Measurements from ENCODE around the gene ZNF526. TPM values are rescaled to one million over a fixed set of nuclear protein-coding genes. Genes with fewer than 3 reads are reported as not detected.

The ZNF526 gene
- total RNA-seq, 1 donor from 2014 or later, result 4.1 TPM

DNA sequence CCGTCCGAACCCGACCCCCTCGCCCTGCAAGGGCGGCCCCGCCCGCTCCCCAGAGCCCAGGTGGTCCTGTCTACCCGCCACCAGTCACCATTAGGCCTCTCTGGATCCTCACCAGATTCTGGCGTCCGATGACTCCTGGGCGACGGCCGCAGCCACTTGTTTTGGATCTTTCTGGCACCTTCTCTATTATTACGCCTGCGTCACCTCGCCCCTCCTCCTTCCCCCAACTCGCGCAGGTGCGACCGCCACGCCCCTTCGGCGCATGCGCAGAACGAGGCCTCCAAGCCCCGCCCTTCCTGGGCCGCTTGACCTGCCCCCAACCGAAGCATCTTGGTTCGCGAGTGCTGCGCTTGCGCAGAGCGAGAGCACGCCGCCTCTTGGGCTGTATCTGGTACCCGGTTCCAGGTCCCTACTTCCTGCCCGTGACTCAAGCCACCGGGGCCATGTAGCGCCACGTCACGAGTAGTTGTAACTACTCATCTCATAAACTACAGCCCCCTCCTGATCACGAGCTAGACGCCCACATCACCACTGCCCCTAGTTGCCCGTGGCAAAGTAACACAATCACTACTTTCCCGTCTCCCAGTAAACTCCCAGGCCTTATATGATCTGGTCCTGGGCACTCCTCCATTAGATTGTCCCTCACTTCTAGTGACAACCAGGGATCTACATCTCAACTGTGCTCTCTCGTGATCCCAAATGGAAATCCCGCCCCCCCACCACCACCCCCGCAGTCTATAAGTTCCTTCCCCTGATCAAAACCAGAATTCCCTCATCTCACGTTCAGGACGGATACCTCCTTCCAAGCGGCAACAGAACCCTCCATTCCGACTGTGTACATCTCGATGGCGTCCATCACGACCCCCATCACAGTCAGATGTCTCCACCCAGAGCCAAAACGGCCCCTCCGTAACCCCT, 2.3 kb upstream of the ZNF526 start, which contains the start of gene DEDD2:
TSS of gene DEDD2 (minus strand) at position 158 of the 918 bp plus-strand sequence. CDS start 670 bp downstream, outside the sequence.
- DNase-seq (ENCODE audit: low spot score in 2 of 2) (peak; percentile 91 to 92), FAIRE-seq (no peak)

- no peak for DNase-seq (ENCODE audit: low spot score in 2 of 2)
- no peak for FAIRE-seq
These were observed 612 bp downstream of the ZNF526 start for GRCh38 chr19:42220751-42221097.

DNA sequence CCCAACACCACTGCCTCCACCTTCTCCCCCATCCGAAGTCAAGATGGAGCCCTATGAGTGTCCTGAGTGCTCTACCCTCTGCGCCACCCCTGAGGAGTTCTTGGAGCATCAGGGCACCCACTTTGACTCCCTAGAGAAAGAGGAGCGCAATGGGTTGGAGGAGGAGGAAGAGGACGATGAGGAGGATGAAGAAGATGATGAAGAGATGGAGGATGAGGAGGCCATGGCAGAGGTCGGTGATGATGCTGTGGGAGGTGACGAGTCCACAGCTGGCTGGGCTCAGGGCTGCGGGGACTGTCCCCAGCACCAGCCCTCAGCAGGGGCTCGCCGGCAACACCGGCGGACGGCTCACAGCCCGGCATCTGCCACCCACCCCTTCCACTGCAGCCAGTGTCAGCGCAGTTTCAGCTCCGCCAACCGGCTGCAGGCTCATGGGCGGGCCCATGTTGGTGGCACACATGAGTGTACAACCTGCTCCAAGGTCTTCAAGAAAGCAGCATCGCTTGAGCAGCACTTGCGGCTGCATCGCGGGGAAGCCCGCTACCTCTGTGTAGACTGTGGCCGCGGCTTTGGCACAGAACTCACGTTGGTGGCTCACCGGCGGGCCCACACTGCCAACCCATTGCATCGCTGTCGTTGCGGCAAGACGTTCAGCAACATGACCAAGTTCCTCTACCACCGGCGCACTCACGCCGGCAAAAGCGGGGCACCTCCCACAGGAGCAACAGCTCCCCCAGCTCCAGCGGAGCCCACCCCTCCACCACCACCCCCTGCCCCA, 5.0 kb downstream of the ZNF526 start:
- FAIRE-seq (no peak), DNase-seq (ENCODE audit: low spot score in 2 of 2) (no peak)

DNA sequence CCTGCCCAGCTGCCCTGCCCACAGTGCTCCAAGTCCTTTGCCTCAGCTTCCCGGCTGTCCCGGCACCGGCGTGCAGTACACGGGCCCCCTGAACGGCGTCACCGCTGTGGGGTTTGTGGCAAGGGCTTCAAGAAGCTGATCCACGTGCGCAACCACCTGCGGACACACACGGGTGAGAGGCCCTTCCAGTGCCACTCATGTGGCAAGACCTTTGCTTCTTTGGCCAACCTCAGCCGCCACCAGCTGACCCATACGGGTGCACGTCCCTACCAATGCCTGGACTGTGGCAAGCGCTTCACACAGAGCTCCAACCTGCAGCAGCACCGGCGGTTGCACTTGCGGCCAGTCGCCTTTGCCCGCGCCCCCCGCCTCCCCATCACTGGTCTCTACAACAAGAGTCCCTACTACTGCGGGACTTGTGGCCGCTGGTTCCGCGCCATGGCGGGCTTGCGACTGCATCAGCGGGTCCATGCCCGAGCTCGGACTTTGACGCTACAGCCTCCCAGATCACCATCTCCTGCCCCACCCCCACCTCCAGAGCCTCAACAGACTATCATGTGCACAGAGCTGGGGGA, 5.7 kb downstream of the ZNF526 start:
- DNase-seq (ENCODE audit: low spot score in 2 of 2), result no peak
- no peak for FAIRE-seq

GRCh38 chr19:42226886-42227285, 6.8 kb downstream of the ZNF526 start:
- FAIRE-seq (no peak), DNase-seq (ENCODE audit: low spot score in 2 of 2) (no peak)

DNA sequence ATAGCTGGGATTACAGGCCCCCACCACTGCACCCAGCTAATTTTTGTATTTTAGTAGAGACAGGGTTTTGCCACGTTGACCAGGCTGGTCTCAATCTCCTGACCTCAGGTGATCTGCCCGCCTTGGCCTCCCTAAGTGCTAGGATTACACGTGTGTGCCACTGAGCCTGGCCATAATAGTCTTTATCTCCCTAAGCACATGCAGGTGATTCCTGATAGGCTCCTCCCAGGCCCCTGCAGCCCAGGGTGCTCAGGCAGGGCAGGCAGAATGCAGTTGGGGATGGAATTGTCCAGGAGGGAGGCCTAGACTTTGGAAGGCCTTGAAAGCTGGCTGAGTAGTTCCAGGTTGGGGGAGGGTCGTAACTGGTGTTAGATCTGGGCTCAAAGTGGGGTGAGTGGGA, 8.5 kb downstream of the ZNF526 start:
- DNase-seq (ENCODE audit: low spot score in 2 of 2) (no peak), FAIRE-seq (no peak)

- DNase-seq (ENCODE audit: low spot score in 2 of 2) (no peak), FAIRE-seq (no peak)
These were observed 9.3 kb downstream of the ZNF526 start for GRCh38 chr19:42229301-42229854.

DNA sequence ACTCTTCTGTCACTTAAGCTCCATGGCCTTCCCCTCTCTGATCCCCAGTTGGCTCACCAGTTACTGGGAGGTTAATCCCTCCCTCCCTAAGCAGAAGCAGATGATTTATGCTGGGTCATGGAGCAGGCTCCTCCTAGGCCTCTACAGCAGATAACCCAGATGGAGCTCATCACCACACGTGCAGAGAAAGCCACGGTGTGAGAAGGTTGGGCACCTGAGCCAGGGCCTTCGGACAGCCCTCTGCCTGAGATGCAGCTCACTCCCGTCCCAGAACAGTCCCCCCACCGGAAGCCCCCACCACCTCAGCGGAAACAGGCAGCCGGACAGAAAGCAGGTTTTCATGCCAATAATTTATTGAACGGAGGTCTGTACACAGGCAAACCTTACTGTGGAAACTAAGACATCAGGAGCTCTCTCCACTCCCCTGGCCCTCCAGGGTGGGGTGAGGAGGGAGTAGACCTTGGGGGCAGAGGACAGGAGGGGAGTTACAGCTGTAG, 9.8 kb downstream of the ZNF526 start:
- no peak for FAIRE-seq

DNA sequence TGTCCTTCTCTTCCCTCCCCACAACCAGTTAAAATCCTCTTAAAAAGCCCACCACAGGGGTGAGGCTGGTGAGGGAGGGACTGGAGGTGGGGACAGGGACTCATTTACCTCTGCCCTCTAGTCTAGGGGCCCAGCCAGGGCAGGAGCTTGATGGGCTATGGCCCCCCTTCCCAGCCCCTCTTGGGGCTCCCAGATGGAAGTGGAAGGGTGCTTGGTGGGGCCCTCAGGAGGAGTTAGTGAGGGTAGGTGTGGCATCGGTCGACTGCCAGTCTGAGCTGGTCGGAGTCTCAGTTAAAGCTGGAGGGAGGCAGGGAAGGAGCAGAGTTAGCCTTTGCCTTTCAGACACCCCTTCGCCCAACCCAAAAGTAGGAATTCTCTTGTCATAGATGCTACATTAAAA, 10.5 kb downstream of the ZNF526 start:
- DNase-seq (ENCODE audit: low spot score in 2 of 2), result no peak
- no peak for FAIRE-seq

More for the DNA sequence above, 9.8 kb downstream of the ZNF526 start:
- DNase-seq (ENCODE audit: low spot score in 2 of 2), result no peak

DNA sequence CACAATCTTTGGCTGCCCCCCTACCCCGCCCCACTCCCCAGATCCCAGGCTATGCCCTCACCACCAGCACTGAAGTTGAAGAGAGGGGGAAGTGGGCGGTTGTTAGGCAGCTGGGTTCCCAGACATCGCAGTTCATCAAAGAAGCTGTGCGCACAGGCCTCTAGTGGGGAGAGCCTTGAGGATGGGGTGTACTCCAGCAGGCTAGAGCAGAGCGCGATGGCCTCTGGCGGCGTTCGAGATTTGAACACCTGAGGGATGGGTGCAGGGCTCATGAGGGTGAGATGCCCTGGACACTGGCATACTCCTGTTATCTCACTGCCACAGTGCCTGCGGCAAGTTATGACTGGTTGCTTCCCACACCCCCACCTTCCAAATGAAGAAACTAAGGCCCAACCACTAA, 12.3 kb downstream of the ZNF526 start:
- no peak for FAIRE-seq
- DNase-seq (ENCODE audit: low spot score in 2 of 2), result no peak

GRCh38 chr19:42233106-42233505, 13.0 kb downstream of the ZNF526 start:
- FAIRE-seq, result no peak
- no peak for DNase-seq (ENCODE audit: low spot score in 2 of 2)

- no peak for FAIRE-seq
These were observed 13.7 kb downstream of the ZNF526 start for GRCh38 chr19:42233678-42234292.

DNA sequence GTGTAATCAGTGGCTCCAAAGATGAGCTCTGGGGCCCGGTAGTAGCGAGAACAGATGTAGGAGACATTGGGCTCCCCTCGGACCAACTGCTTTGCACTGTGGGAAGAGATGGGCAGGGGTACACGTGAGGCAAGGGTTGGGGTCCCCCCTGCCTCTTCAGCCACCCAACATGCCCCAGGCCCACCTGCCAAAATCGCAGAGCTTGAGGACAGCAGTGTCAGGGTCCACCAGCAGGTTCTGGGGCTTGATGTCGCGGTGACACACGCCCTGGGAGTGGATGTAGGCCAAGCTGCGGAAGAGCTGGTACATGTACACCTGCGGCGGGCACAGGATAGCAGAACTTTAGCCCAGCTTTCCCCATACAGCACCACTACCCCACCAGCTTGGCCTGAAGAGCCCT, 14.3 kb downstream of the ZNF526 start:
- no peak for FAIRE-seq
- no peak for DNase-seq (ENCODE audit: low spot score in 2 of 2)

More at GRCh38 chr19:42233678-42234292, 13.7 kb downstream of the ZNF526 start:
- DNase-seq (ENCODE audit: low spot score in 2 of 2), result no peak

GRCh38 chr19:42235181-42235580, 15.1 kb downstream of the ZNF526 start:
- no peak for DNase-seq (ENCODE audit: low spot score in 2 of 2)
- FAIRE-seq, result no peak

DNA sequence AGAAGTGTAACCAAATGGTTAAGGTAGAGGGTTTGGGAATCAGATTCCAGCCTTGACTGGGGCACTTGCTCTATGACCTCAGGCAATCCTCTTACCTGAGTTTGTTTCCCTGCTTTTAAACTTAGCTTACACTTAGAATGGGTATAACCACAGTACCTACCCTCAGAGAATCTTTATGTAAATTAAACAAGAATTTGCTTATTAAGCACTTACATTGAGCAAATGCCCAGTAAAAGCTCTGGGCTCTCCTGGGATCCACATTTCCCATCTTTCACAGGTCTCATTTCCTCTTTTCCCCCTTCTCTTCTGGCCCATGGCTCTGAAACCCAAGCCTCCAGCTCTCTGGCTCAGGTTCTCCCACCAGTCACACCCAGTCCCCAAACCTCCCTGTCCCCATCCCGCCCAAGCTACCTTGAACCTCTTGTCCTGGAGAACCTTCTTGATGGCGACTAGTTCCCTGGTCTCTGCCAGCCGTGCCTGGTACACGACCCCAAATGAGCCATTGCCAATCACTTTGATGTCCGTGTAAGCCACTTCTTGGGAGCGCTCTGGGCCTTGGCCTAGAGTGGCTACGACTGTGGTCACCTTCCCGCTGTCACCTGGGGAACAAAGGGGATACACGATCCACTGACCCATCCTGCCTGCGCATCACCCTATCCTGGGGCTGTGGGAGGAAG, 19.6 kb downstream of the ZNF526 start:
- no peak for FAIRE-seq
- DNase-seq (ENCODE audit: low spot score in 2 of 2), result no peak

DNA sequence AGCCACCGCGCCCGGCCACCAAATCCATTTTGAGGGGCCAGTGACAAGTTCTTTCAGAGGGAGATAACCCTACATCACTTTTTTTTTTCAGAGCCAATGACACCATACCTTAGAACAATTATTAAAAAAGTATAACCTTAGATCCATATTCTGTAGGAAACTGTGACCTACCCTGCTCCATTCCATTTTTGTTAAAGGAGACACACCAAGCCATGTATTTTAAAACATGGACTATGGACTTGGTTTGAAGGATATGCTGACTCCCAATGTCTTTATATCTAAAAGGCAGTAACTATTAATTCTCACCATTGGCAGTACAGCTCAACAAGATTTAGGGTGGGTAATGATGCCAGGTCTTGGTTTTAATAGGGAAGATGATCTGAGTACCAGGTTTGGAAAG, 21.2 kb downstream of the ZNF526 start:
- FAIRE-seq, result no peak
- DNase-seq (ENCODE audit: low spot score in 2 of 2), result no peak

- DNase-seq (ENCODE audit: low spot score in 2 of 2) (no peak), FAIRE-seq (no peak)
These were observed 22.0 kb downstream of the ZNF526 start for GRCh38 chr19:42242069-42242511.

DNA sequence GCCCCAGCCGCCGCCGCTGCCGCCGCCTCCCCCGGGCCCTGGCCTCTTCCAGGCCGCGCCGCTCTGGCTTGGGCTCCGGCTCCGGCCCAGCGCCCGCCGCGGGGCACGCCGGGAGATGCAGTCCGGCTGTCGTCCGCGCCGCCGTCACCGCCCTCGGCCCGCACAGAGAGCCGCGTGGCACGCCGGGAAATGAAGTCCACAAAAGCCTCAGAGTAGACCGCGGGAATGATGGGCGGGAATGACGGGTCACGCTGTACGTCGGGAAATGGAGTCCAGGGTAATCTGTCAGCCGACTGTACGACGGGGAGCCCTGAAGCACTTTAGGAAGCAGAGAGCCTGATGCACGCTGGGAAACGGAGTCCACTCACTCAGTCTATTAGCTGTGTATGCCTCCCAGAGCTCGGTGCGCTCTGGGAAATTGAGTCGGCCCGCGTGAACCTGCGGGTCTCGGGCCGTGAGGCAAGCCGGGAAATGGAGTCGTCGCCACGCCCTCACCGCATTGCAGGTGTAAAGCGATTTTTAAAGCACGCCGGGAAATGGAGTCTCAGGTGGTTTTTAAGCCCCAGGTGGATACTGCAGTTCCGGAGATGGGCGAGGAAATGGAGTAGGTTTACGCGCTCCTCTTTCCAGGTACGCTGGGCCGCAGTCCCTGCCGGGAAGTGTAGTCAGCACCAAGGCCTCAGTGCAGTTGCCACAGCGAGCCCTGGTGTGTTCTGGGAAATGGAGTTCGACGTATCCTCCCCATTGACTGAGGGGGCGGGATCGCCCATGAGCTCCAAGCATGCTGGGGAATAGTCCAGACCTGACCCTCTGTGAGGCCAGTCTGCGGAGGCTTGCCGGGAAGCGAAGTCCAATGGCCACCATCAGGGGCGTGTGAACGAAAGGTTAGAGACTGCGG, 22.6 kb downstream of the ZNF526 start, which contains the start of gene GSK3A:
TSS of gene GSK3A (minus strand) at position 91 of the 898 bp plus-strand sequence. CDS start 137 bp downstream, outside the sequence.
- no peak for FAIRE-seq
- peak; percentile 91 to 97 for DNase-seq (ENCODE audit: low spot score in 2 of 2)
